LNCaP clone FGC (cell line): ENCODE measurements around the gene COL4A2.

ENCODE experiments used
- DNase-seq: peaks from one replicate; pipeline ENCODE4 v3.0.0-alpha.2; 2011; ENCODE audit warnings: low read depth
- H3K4me3 ChIP-seq: 2 replicates; pipeline ENCODE4 v1.5.1; 2011; ENCODE audit warnings: mild to moderate bottlenecking, low read depth, low read length, control low read depth
- CTCF ChIP-seq: IDR thresholded peaks from 2 replicates; pipeline ENCODE4 v1.5.1; 2012; ENCODE audit warnings: mild to moderate bottlenecking; ENCODE audit not compliant: control insufficient read depth, insufficient read depth; ENCODE audit errors: extremely low read depth

Gene COL4A2

GRCh38 chr13:110377178-110377825 lies 70.2 kb downstream of the COL4A2 start:
- DNase-seq: no peak
- no peak for TF ChIP-seq CTCF
- H3K4me3 ChIP-seq: no peak overlapping the region

- no peak overlapping the region for H3K4me3 ChIP-seq
- TF ChIP-seq CTCF: no peak
- DNase-seq: no peak
Observed at GRCh38 chr13:110377826-110378201, 70.7 kb downstream of the COL4A2 start.

- no peak overlapping the region for H3K4me3 ChIP-seq
- no peak for DNase-seq
- TF ChIP-seq CTCF: no peak
Observed at GRCh38 chr13:110379358-110379757, 72.3 kb downstream of the COL4A2 start.

- no peak for DNase-seq
- no peak overlapping the region for H3K4me3 ChIP-seq
Observed at GRCh38 chr13:110379905-110380341, 72.8 kb downstream of the COL4A2 start.

GRCh38 chr13:110380359-110381028 lies 73.4 kb downstream of the COL4A2 start:
- no peak for TF ChIP-seq CTCF
- no peak for DNase-seq
- H3K4me3 ChIP-seq: no peak overlapping the region

More at GRCh38 chr13:110379905-110380341, 72.8 kb downstream of the COL4A2 start:
- no peak for TF ChIP-seq CTCF

- no peak overlapping the region for H3K4me3 ChIP-seq
- no peak for DNase-seq
- no peak for TF ChIP-seq CTCF
Observed at GRCh38 chr13:110381029-110381360, 73.9 kb downstream of the COL4A2 start.

GRCh38 chr13:110382229-110382628 lies 75.1 kb downstream of the COL4A2 start:
- TF ChIP-seq CTCF: no peak
- DNase-seq: peak; percentile 8
- H3K4me3 ChIP-seq: no peak overlapping the region
